DND-41 (cell line): ENCODE data around the gene FNDC10.

Experiments used
- ATAC-seq: fragments of 200-7000 bp; cut with Tn5 transposase; 3 replicates; pipeline ENCODE4 v1.9.1; 2021; ENCODE audit warnings: low read depth; ENCODE audit not compliant: insufficient read depth
- DNase-seq: peaks from one replicate; pipeline ENCODE4 v3.0.0-alpha.2; 2020
- H2AFZ ChIP-seq: 2 replicates; pipeline ENCODE4 v1.6.0; 2012; ENCODE audit warnings: low read depth, low read length
- H3K27ac ChIP-seq: 2 replicates; pipeline ENCODE4 v1.5.1; 2012; ENCODE audit warnings: low read length, inconsistent platforms
- H3K27me3 ChIP-seq: fragments of 200-600 bp; sonication (generic); 2 replicates; pipeline ENCODE4 v1.6.0; 2012; ENCODE audit warnings: low read length, mild to moderate bottlenecking, inconsistent platforms; ENCODE audit not compliant: insufficient read depth, poor library complexity
- H3K36me3 ChIP-seq: 2 replicates; pipeline ENCODE4 v1.5.1; 2012; ENCODE audit warnings: low read length, inconsistent platforms; ENCODE audit not compliant: insufficient read depth
- H3K4me1 ChIP-seq: 2 replicates; pipeline ENCODE4 v1.5.1; 2012; ENCODE audit warnings: mild to moderate bottlenecking, low read length; ENCODE audit not compliant: insufficient read depth
- H3K4me2 ChIP-seq: 2 replicates; pipeline ENCODE4 v1.6.0; 2012; ENCODE audit warnings: mild to moderate bottlenecking, moderate library complexity, low read length, inconsistent platforms; ENCODE audit not compliant: insufficient read depth
- H3K4me3 ChIP-seq, 2 experiments: fragments of 200-600 bp in 1 of 2; shearing (Covaris generic) in 1 of 2; 2 replicates each; pipeline ENCODE4 v1.5.1; 2012 to 2016; ENCODE audit warnings: inconsistent platforms in 2 of 2, low read length in 2 of 2, mild to moderate bottlenecking in 2 of 2, low read depth in 1 of 2, moderate library complexity in 1 of 2
- H3K79me2 ChIP-seq: 2 replicates; pipeline ENCODE4 v1.6.0; 2012; ENCODE audit warnings: low read length, inconsistent platforms; ENCODE audit not compliant: insufficient read depth
- H3K9ac ChIP-seq: 2 replicates; pipeline ENCODE4 v1.6.0; 2012; ENCODE audit warnings: low read depth, mild to moderate bottlenecking, inconsistent platforms, low read length, moderate library complexity
- H3K9me3 ChIP-seq: 2 replicates; pipeline ENCODE4 v1.5.1; 2012; ENCODE audit warnings: low read length, moderate library complexity, mild to moderate bottlenecking, inconsistent platforms; ENCODE audit not compliant: insufficient read depth, severe bottlenecking
- H4K20me1 ChIP-seq: 2 replicates; pipeline ENCODE4 v1.6.0; 2012; ENCODE audit warnings: low read length; ENCODE audit not compliant: insufficient read depth
- EZH2 ChIP-seq: IDR thresholded peaks from 3 replicates; pipeline ENCODE4 v1.6.1; 2012; ENCODE audit warnings: borderline replicate concordance, low read depth, mild to moderate bottlenecking, moderate library complexity, low read length, inconsistent platforms; ENCODE audit not compliant: severe bottlenecking
- TF ChIP-seq, protein P1 (sequence below): IDR thresholded peaks from 2 replicates; pipeline ENCODE4 v1.5.1; 2012; ENCODE audit warnings: borderline replicate concordance, low read length, moderate library complexity, mild to moderate bottlenecking; ENCODE audit not compliant: poor library complexity, severe bottlenecking; ENCODE audit errors: extremely low read depth

The FNDC10 gene

GRCh38 chr1:1625404-1625775 is 25.5 kb upstream of the FNDC10 start:
- no peak for ATAC-seq
- H3K79me2 ChIP-seq = no peaks in the 10 kb centered on the region
- DNase-seq = no peak
- H3K9ac ChIP-seq = no peak overlapping the region
- no peaks in the 10 kb centered on the region for H3K9me3 ChIP-seq
- no peak overlapping the region for H3K4me3 ChIP-seq
- no peak for TF ChIP-seq EZH2
- TF ChIP-seq, protein P1, sequence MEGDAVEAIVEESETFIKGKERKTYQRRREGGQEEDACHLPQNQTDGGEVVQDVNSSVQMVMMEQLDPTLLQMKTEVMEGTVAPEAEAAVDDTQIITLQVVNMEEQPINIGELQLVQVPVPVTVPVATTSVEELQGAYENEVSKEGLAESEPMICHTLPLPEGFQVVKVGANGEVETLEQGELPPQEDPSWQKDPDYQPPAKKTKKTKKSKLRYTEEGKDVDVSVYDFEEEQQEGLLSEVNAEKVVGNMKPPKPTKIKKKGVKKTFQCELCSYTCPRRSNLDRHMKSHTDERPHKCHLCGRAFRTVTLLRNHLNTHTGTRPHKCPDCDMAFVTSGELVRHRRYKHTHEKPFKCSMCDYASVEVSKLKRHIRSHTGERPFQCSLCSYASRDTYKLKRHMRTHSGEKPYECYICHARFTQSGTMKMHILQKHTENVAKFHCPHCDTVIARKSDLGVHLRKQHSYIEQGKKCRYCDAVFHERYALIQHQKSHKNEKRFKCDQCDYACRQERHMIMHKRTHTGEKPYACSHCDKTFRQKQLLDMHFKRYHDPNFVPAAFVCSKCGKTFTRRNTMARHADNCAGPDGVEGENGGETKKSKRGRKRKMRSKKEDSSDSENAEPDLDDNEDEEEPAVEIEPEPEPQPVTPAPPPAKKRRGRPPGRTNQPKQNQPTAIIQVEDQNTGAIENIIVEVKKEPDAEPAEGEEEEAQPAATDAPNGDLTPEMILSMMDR = no peak
- H3K27ac ChIP-seq = no peak overlapping the region
- no peaks in the 10 kb centered on the region for H3K27me3 ChIP-seq
- H3K36me3 ChIP-seq = no peaks in the 10 kb centered on the region
- H3K4me2 ChIP-seq = no peak overlapping the region
- H2AFZ ChIP-seq = no peak overlapping the region
- no peaks in the 10 kb centered on the region; the same call in none of the 2 replicates for H4K20me1 ChIP-seq
- peaks cover 7% of the 10 kb centered on the region for H3K4me1 ChIP-seq

DNA sequence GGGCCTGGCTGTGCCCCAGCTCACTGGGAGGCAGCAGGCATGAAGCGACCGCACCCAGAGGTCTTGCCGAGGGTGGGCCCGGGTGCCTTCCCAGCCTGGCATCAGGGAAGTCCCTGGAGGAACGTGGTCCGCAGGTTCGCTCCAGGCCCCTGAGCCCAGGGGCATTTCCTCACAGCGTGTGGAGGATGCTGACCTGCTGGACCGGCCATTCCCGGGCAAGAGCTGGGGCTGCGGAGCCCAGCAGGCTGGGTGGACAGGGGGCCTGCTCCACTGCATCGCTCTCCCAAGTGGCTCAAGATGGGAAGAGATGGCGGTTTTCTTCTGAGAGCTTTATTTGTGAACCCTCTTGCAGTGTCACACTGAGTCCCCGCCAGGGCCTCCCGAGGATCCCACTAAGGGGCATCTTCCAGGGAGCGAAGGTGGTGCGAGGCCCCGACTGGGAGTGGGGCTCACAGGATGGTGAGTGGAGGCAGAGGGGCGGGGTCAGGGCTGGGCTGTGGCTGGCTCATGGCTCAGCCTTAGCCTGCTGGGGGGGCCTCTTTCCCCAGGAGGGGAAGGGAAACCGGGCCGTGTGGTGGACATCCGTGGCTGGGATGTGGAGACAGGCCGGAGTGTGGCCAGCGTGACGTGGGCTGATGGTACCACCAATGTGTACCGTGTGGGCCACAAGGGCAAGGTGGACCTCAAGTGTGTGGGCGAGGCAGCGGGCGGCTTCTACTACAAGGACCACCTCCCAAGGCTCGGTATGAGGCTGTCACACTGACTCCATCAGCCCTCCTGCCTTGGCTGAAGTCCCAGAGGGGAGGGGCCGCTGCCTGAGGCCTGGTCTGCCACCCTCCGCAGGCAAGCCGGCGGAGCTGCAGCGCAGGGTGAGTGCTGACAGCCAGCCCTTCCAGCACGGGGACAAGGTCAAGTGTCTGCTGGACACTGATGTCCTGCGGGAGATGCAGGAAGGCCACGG is 24.8 kb upstream of the FNDC10 start:
- H3K9ac ChIP-seq = no peak overlapping the region

GRCh38 chr1:1623631-1624442 is 23.9 kb upstream of the FNDC10 start:
- ATAC-seq = no peak
- Histone ChIP-seq H2AFZ (no peak overlapping the region), H3K36me3 (peaks cover 2% of the 10 kb centered on the region; the same call in 1 of the 2 replicates), H3K4me2 (no peak overlapping the region), H3K4me3 (no peak overlapping the region), H3K9ac (no peak overlapping the region), H3K79me2 (no peaks in the 10 kb centered on the region), H3K9me3 (no peaks in the 10 kb centered on the region), H4K20me1 (no peaks in the 10 kb centered on the region; the same call in none of the 2 replicates), H3K27ac (no peak overlapping the region), H3K4me1 (no peaks in the 10 kb centered on the region), H3K27me3 (no peaks in the 10 kb centered on the region)
- DNase-seq = no peak
- TF ChIP-seq EZH2 = no peak
- TF ChIP-seq, protein P1 = no peak

More for the DNA sequence above, 24.8 kb upstream of the FNDC10 start:
- Histone ChIP-seq H3K4me3 (no peak overlapping the region), H3K9me3 (no peaks in the 10 kb centered on the region), H3K36me3 (no peaks in the 10 kb centered on the region), H3K4me2 (no peak overlapping the region), H4K20me1 (no peaks in the 10 kb centered on the region; the same call in none of the 2 replicates), H3K27me3 (no peaks in the 10 kb centered on the region), H3K27ac (no peak overlapping the region), H2AFZ (no peak overlapping the region), H3K79me2 (no peaks in the 10 kb centered on the region), H3K4me1 (peaks cover 3% of the 10 kb centered on the region; the same call in 1 of the 2 replicates)
- DNase-seq (no peak), ATAC-seq (no peak)
- TF ChIP-seq EZH2 = no peak
- TF ChIP-seq, protein P1 = no peak
